ENCODE results near the gene FOXN3. TPM values are rescaled to one million over a fixed set of nuclear protein-coding genes. Genes with fewer than 3 reads are reported as not detected.

Gene FOXN3
- total RNA-seq, 1 experiment from 2014 or later = 125 TPM

DNA sequence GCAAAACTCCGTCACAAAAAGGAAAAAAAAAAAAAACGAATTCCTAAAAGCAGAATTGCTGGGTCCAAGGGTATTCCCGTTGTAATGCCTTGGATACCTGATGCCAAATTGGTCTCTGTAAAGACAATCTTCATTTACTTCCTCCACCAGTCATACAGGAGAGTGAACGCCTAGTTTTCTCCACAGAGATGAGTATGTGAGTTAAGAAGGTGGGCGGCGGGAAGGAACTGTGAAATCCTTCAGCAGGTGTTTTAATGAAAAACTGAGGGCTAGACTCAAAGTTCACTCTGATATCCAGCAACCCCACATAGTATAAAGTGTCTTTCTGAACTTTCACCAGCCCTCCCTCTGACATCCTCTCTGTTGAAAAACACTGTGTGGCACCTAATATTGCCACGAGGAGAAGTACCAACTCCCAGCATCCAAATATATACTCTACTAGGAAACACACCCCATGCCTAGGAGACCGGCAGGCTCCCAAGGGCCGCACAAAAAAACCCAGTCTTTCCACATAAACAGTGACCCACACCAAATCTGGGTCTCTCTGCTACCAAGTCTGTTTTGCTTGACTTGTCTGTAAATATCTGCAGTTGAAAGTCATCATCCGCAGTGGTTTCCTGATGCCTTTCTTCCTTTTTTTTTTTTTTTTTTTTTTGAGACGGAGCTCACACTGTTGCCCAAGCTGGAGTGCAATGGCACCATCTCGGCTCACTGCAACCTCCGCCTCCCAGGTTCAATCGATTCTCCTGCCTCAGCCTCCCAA, 30.3 kb upstream of the FOXN3 start:
- Mint-ChIP-seq H3K27me3 (ENCODE audit: low read depth) (no peaks in the 10 kb centered on the region), H3K36me3 (ENCODE audit: insufficient read depth in 1 of 3, low read depth in 3 of 3) (peaks cover 0 to 2% (median 0%) of the 10 kb centered on the region in 3 experiments; a peak in 4 of 7 replicates), H3K27ac (peak overlapping the region in 2 of 3 experiments; percentile 42 to 80; a peak in 3 of 7 replicates), H3K4me3 (no peak overlapping the region), H3K4me1 (peaks cover 55 to 65% of the 10 kb centered on the region in 2 experiments), H3K9me3 (no peaks in the 10 kb centered on the region)
- H3K79me1 ChIP-seq (ENCODE audit: insufficient read depth, low read depth, low read length, poor library complexity, severe bottlenecking) = no peaks in the 10 kb centered on the region
- H2AFZ ChIP-seq (ENCODE audit: low read length) = no peak overlapping the region
- no peak overlapping the region for H3T11ph ChIP-seq (ENCODE audit: low read length)
- H2BK15ac ChIP-seq (ENCODE audit: low read depth, low read length) = no peak overlapping the region
- H3K27ac ChIP-seq (ENCODE audit: insufficient read length, low read depth, low read length) = no peak overlapping the region
- no peak overlapping the region for H3K18ac ChIP-seq (ENCODE audit: insufficient read length, low read depth, low read length)
- no peak overlapping the region for H2BK12ac ChIP-seq (ENCODE audit: insufficient read length, low read depth, low read length)
- H4K91ac ChIP-seq (ENCODE audit: insufficient read length, low read depth, low read length) = no peak overlapping the region
- H4K20me1 ChIP-seq (ENCODE audit: control insufficient read depth, insufficient read depth, insufficient read length) = peaks cover 2% of the 10 kb centered on the region
- no peak overlapping the region for H3K4ac ChIP-seq (ENCODE audit: low read depth, low read length)
- H3K4me2 ChIP-seq (ENCODE audit: insufficient read depth, insufficient read length, low read length) = no peak overlapping the region
- H3K27me3 ChIP-seq (ENCODE audit: insufficient read depth, low read length) = no peaks in the 10 kb centered on the region
- H3K23me2 ChIP-seq (ENCODE audit: insufficient read length, low read depth, low read length, poor library complexity, severe bottlenecking) = no peaks in the 10 kb centered on the region
- H3K14ac ChIP-seq (ENCODE audit: insufficient read depth, low read length) = no peak overlapping the region
- TF ChIP-seq, protein P1, sequence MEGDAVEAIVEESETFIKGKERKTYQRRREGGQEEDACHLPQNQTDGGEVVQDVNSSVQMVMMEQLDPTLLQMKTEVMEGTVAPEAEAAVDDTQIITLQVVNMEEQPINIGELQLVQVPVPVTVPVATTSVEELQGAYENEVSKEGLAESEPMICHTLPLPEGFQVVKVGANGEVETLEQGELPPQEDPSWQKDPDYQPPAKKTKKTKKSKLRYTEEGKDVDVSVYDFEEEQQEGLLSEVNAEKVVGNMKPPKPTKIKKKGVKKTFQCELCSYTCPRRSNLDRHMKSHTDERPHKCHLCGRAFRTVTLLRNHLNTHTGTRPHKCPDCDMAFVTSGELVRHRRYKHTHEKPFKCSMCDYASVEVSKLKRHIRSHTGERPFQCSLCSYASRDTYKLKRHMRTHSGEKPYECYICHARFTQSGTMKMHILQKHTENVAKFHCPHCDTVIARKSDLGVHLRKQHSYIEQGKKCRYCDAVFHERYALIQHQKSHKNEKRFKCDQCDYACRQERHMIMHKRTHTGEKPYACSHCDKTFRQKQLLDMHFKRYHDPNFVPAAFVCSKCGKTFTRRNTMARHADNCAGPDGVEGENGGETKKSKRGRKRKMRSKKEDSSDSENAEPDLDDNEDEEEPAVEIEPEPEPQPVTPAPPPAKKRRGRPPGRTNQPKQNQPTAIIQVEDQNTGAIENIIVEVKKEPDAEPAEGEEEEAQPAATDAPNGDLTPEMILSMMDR (conservative IDR thresholded peaks at IDR 0.05) = no peak
- no peak overlapping the region for H3K56ac ChIP-seq (ENCODE audit: insufficient read length, low read depth, low read length)
- no CpG with 5 or more reads among the region's 14 CpGs for WGBS (ENCODE audit: extremely low coverage, insufficient read length, low lambda C conversion rate)
- no peaks in the 10 kb centered on the region for H3K79me2 ChIP-seq (ENCODE audit: insufficient read depth, low read length)
- H2BK5ac ChIP-seq (ENCODE audit: insufficient read length, low read length) = no peak overlapping the region
- no peak overlapping the region for H2AK5ac ChIP-seq (ENCODE audit: insufficient read length, low read length)
- no peak overlapping the region for H3K9ac ChIP-seq (ENCODE audit: extremely low read depth, insufficient read length, low read length)
- DNase-seq = no peak
- peaks cover 13% of the 10 kb centered on the region; the same call in 1 of the 2 replicates for H3K4me1 ChIP-seq (ENCODE audit: insufficient read depth, low read length)
- H2BK120ac ChIP-seq (ENCODE audit: low read depth, low read length, poor library complexity, severe bottlenecking) = no peak overlapping the region
- H4K5ac ChIP-seq (ENCODE audit: insufficient read length, low read depth, low read length) = no peak overlapping the region
- H2BK20ac ChIP-seq (ENCODE audit: low read depth, low read length, poor library complexity, severe bottlenecking) = no peak overlapping the region
- no peak overlapping the region for H4K8ac ChIP-seq (replicated peaks; ENCODE audit: insufficient read length, low read depth, low read length)
- H3K23ac ChIP-seq (ENCODE audit: insufficient read length, low read depth, low read length) = no peak overlapping the region
- H3K9me3 ChIP-seq (ENCODE audit: control insufficient read depth, low read depth, low read length) = no peaks in the 10 kb centered on the region
